GM19025 (cell line): ENCODE data around the gene GRN.
"Not testable (repeated sequence)": the region's sequence is repeated elsewhere in the genome, so short reads cannot be mapped to it uniquely, and the experiment has no call there.

ENCODE experiments used
- ATAC-seq: cut with Tn5 transposase; IDR thresholded peaks from one replicate; pipeline ENCODE4 v1.9.1; 2021; ENCODE audit warnings: mild to moderate bottlenecking, low read depth, moderate library complexity; ENCODE audit not compliant: unreplicated experiment

Gene GRN

GRCh38 chr17:44359458-44360143 lies 14.5 kb downstream of the GRN start:
- ATAC-seq, result no peak

DNA sequence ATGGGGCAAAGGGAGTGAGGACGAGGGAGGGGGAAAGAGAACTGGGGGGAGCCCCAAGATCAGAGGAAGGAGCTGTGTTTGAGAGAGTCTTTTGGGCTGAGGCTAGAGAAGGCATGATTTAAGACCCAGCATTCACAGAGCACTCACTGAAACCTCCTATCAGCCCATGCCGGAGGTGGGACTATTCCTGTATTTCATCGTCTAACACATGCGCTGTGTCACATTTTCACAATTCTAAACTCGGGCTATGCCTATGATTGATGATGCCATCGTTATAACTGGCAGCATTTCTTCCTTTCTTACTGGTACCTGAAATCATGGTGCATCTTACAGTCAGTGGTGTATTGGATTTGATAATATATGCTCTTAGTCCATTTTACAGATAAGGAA lies 15.0 kb downstream of the GRN start:
- no peak for ATAC-seq

GRCh38 chr17:44360826-44361225 lies 15.7 kb downstream of the GRN start:
- no peak for ATAC-seq

DNA sequence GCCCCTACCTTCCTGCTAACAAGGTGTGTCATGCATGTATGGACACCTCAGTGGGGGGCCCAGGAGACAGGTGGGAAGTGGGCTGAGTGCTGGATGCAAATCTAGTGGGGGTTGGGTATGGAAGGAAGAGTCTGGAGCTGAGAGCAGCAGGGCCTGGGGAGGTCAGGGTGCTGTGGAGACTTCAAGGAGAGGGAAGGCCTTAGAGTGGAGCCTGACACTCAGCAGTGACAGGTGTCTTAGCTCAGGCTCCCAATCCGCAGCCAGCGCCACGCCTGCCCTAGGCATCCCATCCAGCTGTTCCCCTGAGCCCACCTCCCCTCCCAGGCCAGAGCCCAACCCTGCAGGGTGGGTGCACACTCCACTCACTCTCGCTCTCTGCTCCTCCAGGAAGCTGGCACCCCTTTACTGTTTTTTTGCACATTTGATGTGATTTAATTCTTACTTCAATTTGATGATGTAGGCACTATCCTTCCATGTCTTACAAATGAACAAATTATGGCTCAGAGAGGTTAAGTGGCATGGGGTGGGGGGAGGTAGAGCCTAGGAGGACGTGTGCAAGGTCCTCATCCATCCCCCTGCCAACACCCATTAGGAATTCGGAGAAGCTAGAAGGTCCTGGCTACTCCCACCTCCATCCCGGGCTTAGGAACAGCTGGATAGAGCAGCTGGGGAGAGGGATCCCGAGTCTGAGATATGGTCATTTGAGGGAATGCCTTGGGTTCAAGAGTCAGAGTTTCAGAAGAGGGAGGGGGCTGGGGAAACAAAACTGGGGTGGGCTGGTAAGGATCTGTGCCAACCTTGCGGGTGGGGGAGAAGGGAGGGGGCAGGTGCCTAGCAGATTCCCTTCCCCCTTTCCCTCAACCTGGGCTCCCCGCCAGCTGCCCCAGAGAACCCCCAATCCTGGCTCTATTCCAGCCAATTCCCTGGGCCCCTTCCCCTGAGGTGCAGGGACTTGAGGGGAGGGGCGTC lies 16.5 kb downstream of the GRN start:
- ATAC-seq, result no peak

DNA sequence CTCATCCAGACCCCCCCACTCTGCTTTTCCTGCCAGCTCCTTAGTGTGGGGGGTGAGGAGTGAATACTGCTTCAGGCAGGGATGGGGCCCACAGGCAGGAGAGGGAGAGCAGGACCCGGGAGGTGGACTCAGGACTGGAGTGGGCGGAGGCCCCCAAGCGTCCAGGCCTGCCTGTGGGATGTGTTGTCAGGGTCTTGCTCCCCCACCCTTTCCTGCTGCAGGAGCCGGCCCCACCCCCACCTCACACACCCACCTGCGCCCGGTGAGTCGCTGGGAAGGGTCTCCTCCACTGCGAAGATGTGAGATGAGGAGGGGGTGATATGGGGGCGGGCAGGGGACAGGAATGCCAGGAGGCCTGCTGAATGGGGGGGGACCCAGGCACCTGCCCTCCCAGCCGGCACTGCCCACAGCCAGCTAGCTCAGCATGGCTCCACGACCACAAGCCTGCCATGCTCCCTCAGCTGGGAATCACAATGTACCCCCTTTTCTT lies 17.4 kb downstream of the GRN start:
- no peak for ATAC-seq

DNA sequence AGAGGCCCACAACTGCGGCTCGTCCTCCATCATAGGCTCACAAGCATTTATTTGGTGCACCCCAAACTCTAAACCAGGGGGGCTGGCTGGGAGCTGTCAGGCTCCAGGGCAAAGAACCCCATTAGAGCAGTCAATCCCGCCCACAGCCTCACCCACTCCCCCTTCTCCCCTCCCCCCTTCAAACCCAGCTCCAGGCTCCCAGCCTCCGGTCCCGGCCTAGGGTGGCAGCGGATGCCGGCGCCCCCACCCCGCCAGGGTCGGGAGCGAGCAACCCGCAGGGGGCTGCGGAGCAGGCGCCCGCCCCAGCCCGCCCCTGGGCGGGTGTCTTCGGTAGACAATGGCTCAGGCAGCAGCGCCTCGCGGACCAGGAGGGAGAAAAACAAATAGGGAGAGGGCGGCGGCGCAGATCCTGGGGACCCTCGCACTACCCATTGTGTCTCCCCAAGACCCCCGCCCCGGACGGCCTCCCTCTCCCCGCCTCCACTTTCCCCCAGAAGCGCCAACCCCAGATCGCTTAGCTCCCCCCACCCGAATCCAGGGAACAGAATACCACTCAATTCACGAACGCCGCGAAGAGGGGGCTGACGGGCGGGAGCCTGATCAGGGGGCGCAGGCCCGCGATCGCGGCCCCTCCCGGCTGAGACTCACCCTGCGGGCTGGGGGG lies 18.0 kb downstream of the GRN start:
- no peak for ATAC-seq

- ATAC-seq, result no peak
These were observed 18.6 kb downstream of the GRN start, which contains the start of gene FAM171A2 for GRCh38 chr17:44363613-44364159. TSS of gene FAM171A2 (minus strand) at chr17:44363853. CDS start at chr17:44363714, 139 bp downstream.

- ATAC-seq, result not testable (repeated sequence)
These were observed 19.9 kb downstream of the GRN start for GRCh38 chr17:44365051-44365450.

- no peak for ATAC-seq
These were observed 22.3 kb downstream of the GRN start for GRCh38 chr17:44367231-44367979.

GRCh38 chr17:44368391-44369243 lies 23.5 kb downstream of the GRN start:
- ATAC-seq, result not testable (repeated sequence)

DNA sequence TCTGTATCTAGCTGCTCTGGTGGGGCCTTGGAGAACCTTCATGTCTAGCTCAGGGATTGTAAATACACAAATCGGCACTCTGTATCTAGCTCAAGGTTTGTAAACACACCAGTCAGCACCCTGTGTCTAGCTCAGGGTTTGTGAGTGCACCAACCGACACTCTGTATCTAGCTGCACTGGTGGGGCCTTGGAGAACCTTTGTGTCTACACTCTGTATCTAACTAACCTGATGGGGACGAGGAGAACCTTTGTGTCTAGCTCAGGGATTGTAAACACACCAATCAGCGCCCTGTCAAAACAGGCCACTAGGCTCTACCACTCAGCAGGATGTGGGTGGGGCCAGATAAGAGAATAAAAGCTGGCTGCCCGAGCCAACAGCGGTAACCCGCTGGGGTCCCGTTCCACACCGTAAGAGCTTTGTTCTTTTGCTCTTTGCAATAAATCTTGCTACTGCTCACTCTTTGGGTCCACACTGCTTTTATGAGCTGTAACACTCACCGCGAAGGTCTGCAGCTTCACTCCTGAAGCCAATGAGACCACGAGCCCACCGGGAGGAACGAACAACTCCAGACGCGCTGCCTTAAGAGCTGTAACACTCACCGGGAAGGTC lies 24.4 kb downstream of the GRN start:
- not testable (repeated sequence) for ATAC-seq

DNA sequence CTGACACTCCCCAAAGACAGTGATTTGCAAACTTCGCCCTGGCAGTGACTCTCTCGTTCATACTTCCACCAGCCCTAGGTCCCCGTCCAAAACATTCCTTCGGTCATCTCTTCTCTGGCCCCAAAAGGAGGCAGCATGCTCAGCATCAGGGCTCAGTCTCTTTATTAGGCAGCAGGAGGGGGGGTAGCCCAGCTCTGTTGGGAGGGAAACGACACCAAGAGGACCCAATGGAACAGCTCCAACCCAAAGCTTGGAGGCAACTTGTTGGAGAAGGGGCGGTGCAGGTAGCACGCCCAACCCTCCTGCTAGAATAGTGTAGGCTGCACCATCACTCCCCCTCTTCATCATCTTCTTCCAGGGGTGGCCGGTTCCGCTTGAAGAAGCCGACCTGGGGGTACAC lies 26.9 kb downstream of the GRN start:
- ATAC-seq, result no peak

DNA sequence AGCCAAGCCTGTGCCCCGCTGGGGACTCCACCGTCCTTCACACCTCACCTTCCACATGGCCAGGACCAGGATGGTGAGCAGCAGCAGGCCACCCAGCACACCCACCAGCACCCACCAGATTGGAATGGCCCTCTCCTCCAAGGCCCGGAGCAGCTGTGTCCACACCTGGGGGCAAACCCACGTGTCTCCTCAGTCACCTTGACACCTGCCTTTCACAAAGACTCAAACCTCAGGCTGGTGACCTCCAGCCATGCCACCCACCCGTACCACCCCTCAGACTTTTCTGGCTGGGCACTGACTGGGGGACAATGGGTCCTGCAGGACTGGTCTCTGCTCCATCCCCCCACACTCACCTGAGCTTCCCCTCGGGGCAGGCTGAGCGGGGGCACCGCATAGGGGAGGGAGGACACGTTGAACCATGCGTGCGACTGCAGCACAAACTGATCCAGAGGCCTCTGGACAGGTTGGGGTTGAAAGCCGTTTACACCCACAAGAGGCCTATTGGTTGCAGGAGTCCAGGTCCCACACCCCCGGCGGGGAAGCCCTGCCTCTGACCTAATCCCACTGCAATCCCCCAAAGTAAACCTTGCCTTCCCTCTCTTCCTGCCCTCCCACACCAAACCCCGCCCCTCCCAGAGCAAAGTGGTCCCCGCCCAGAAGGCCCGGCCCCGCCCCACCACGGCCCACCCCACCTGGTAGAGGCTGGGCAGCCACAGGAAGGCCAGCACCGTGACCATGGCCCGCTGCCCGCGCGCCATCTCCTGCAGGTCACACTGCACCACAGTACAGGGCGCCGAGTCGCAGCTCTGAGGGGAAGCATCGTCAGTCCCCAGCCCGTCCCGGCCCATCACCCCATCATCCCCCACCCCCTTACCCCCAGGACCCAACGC lies 29.4 kb downstream of the GRN start:
- no peak for ATAC-seq

- ATAC-seq, result no peak
These were observed 30.3 kb downstream of the GRN start for GRCh38 chr17:44375196-44376017.

- no peak for ATAC-seq
These were observed 31.0 kb downstream of the GRN start for GRCh38 chr17:44376124-44376523.

DNA sequence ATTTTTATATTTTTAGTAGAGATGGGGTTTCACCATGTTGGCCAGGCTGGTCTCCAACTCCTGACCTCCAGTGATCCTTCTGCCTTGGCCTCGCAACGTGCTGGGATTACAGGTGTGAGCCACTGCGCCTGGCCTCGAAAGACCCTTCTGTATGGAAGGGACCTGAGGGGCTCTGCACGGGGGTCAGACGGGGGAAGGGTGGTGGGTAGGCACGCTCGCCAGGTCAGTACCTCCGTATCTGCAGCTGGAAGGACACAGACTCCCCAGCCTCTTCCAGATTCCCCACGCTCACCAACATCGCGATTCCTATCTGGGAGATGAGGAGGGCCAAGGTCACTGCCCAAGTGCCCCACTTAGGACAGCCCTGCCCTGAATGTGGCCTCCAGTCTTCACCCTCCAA lies 31.7 kb downstream of the GRN start:
- ATAC-seq, result no peak
